Medulla oblongata (tissue), 1 donor: ENCODE results near the gene RBM4.

ENCODE experiments used
- DNase-seq: peaks from one replicate; pipeline ENCODE4 v3.0.0-alpha.2; 2015; ENCODE audit errors: extremely low spot score

Gene RBM4

DNA sequence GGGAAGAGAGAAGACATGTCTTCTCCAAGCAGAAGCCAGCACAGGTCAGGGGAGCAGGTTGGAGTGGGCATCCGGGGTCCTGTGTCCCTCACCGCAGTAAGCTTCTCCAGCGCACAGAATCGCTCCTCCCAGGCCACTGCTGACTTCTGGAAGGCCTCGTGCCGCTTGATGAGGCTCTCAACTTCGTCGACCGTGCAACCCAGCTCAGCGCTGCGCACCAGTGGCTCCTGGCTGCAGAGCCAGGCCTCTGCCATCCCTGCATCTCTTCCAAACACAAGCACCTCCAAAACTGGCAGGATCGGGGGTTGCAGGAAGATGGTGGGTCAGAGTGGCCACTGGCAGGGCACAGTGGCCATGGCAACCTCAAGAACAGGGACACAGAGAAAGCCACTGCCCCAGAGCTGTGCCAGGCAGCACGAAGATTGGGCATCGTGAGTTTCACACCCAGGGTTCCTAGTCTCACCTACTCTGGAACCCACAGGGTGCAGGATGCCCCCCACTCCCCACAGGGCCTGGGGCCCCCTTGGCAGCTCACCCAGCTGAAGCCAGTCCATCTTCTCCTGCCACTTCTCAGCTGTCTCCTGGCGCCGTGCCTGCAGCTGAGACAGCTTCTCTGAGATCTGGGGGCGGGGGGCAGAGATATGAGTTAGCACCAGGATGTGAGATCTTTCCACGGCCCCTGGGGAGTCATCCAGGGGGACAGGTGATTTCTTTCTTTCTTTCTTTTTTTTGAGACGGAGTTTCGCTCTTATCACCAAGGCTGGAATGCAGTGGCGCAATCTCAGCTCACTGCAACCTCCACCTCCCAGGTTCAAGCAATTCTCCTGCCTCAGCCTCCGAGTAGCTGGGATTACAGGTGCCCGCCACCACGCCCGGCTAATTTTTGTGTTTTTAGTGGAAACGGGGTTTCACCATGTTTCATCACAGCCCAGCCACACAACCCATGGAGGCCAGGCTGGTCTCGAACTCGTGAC lies 50.3 kb downstream of the RBM4 start:
- DNase-seq, result no peak

DNA sequence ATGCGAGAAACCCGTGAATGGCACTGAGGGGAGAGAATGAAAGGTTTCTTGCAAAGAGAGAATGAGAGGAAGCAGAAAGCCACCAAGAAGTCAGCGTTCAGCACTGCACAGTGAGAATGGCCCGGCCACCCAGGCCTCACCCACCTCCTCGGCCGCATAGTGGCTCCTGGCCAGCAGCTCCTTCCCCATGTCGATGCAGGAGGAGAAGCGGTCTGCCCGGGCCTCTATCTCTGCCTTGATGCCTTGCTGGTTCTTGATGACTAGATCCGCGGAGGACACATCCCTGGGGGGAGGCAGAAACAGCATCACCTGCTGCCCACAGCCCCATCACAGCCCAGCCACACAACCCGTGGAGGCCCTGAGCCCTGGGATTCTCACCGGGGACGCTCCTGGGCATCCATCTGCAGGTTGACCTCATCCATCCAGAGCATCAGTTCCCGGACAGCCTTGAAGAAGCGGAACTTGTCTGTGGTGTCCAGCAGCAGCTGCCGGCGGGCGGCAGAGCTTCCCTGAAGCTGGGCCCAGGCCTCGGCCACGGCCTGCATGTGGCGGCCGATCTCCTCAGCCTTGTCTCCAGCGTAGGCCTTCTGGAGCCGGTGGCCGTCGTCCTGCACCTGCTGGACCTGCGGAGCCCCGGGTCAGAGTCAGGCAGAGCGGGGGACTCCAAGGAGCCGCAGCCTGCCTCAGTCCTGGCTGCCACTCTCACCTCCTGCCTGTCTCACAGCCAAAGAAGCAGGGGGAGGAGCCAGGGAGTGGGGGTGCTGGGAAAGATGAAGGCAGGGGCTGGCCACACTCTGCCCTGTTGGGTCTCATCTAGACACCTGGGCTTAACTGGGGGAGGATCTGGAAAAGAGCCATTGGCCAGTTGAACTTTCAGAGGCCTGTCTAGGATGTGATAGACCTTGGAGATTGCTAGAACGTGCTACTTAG lies 51.4 kb downstream of the RBM4 start:
- DNase-seq, result no peak

DNA sequence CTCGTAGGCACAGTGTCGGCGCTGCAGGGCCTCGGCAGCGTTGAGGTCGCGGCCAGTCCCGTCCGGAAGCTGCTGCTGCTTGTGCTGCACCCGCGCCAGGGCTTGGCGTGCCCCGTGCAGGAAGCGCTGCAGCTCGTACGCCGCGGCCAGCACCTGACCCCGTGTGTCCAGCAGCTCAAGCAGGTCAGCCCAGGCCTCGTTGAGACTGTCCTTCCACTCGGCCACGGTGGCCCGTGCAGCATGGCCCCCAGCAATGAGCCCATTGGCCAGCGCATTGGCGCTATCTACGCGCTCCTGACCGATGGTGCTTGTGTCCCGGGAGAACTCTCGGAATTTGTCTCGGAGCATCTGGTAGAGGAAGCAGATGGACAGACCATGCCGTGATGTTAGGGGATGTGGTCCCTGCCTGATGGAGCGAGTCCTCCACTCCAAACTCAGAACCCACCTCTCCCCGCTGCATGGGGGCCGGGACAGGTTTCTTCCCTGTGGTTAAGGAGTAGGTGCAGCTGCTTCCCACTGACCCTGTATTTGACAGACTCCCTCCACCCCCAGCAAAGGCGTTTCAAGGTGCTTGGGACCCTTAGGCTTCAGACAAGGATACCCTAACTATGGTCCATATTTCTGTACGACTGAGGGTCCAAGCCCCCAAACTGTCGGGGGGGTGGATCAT lies 52.9 kb downstream of the RBM4 start:
- DNase-seq, result no peak

DNA sequence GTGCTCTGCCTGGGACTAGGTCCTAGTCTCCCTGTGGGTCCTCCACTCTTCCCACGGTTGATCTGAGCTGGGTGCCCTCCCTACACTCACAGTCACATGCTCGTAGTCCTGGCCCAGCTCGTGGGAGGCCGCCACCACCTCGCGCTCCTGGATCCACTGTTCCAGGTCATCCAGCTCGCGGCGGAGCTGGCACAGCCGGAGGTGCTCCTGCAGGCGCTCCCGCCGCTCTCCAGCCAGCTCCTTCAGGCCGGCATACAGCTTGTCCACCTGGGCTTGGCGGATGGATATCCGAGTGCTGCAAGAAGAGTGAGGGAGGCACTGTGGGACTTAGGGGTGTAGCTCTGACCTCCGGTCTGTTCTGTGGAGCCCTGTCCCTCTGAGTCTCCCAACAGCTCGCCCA lies 53.9 kb downstream of the RBM4 start:
- no peak for DNase-seq

DNA sequence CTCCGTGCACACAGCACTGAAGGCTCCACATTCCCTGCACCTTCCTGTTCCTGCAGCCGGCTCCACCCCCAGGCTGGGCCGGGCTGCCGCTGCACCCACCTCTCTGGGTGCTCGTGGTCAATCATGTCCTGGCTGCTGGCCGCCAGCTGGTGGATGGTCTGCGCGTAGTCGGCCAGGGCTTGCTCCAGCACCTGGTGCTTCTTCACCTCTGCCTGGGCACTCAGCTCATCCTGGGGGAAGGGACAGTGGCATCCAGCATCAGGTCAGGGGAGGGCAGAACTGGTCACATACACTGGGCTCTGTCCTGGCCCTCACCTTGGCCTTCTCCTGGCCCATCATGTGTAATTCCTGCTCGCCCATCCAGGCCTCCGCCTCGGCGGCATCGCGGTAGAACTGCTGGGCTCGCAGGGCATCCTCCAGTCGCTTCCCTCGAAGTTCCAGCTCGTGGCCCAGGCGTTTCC lies 54.4 kb downstream of the RBM4 start:
- DNase-seq, result no peak

DNA sequence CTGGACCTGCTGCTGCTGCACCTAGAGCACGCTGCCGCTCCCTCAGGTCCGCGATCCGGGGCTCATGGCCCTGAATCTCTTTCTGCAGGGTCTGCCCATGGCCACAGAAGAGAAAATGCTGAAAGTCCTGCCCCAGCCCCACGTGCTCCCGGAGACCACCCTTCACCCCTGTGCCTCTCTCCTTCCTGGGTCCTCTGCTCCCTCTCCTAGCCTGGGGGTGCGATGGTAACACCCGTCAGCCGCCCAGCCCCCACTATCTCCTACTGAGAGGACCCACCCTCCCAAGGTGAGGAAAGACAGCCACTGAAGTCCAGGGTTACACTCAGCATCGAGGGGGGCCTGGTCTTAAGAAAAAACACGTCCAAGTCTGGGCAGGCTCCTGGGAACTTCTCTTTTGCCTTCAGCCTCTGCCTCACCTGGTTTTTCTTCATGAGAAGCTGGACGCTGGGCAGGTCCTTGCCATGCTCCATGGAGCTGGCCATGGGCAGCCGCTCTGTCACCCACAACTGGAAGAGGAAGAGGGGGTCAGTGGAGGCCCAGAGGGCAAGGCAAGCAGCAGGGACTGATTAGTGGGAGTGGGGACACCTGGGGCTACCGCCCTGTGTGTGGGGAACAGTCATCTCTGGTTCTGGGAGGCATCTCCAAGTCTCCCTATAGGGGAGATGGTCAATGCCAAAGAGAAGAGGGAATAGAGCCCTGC lies 55.0 kb downstream of the RBM4 start:
- no peak for DNase-seq

DNA sequence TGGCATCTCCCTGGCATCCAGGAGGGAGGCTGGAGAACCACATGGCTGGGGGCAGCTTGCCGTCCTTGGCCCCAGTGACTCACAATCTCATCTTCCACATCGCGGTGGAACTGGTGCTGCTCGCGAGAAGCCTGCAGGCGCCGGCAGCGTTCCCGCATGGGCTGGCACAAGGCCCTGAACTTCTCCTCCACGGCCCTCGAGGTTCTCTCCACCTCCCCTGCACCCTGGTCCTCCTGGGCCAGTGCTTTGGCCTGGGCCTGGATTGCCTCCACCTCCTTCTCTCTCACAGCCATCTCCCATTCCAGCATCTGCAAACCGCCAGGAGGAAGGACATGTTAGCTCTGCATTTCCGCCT lies 55.5 kb downstream of the RBM4 start:
- DNase-seq, result no peak

DNA sequence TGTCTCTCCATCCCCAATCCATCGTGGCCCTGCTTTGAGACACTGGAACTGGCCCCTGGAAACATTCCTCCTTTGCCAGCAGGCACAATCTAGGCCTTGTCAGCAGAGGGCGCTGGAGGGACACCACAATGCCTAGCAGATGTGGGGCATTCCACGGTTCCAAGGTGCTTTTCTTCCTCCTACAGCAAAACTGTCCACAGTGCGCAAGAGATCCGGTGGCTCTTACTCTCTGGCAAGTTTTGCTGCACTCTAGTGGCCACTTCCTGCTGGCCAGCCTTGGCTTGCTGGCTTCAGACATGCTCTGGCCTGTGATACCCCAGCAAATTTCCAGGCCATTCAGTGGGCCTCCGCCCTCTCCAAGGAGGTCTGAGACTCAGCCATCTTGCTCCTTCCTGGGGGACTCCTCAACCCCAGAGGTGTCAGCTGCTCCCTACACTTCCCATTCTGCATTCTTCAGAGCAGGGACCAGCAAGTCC lies 56.3 kb downstream of the RBM4 start:
- DNase-seq, result peak; percentile 92
